BE2C (cell line): ENCODE data around the gene FNDC4.

Experiments
- DNase-seq: peaks from one replicate; pipeline ENCODE4 v3.0.0-alpha.2; 2020
- H3K27me3 ChIP-seq: fragments of 250-450 bp; sonication (Bioruptor Pico); 2 replicates; pipeline ENCODE4 v1.5.1; 2020; ENCODE audit warnings: mild to moderate bottlenecking
- H3K36me3 ChIP-seq: fragments of 250-450 bp; sonication (Bioruptor Pico); 2 replicates; pipeline ENCODE4 v1.5.1; 2020; ENCODE audit warnings: mild to moderate bottlenecking
- H3K4me1 ChIP-seq: fragments of 250-450 bp; sonication (Bioruptor Pico); 2 replicates; pipeline ENCODE4 v1.5.1; 2020
- H3K4me3 ChIP-seq: 2 replicates; pipeline ENCODE4 v1.5.1; 2011; ENCODE audit warnings: low read depth, low read length
- H3K9me3 ChIP-seq: fragments of 250-450 bp; sonication (Bioruptor Pico); 2 replicates; pipeline ENCODE4 v1.5.1; 2020
- TF ChIP-seq, protein P1 (sequence below): IDR thresholded peaks from 2 replicates; pipeline ENCODE4 v1.5.1; 2012; ENCODE audit warnings: mild to moderate bottlenecking, low read depth, low read length

The FNDC4 gene

DNA sequence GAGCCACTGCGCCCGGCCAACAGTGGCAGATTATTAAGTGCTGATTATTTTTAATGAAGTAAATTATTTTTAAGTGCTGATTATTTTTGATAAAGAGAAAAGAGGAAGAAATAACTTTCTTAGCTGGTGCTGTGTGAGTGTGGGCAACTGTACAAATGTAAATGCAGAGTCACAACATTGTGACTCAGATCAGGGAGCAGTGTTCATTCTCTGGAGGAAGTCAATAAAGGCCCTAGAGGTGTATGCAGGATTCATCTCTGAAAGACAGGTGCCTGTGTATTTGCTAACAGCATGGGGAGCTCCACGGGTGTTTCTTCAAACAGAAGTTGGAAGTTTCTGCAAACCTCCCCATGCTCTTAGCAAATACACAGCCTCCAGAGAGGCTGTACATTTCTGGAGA is 46.6 kb downstream of the FNDC4 start:
- Histone ChIP-seq H3K36me3 (peaks cover 14% of the 10 kb centered on the region), H3K4me3 (no peak overlapping the region), H3K4me1 (no peaks in the 10 kb centered on the region), H3K27me3 (no peaks in the 10 kb centered on the region), H3K9me3 (no peaks in the 10 kb centered on the region)
- TF ChIP-seq, protein P1, sequence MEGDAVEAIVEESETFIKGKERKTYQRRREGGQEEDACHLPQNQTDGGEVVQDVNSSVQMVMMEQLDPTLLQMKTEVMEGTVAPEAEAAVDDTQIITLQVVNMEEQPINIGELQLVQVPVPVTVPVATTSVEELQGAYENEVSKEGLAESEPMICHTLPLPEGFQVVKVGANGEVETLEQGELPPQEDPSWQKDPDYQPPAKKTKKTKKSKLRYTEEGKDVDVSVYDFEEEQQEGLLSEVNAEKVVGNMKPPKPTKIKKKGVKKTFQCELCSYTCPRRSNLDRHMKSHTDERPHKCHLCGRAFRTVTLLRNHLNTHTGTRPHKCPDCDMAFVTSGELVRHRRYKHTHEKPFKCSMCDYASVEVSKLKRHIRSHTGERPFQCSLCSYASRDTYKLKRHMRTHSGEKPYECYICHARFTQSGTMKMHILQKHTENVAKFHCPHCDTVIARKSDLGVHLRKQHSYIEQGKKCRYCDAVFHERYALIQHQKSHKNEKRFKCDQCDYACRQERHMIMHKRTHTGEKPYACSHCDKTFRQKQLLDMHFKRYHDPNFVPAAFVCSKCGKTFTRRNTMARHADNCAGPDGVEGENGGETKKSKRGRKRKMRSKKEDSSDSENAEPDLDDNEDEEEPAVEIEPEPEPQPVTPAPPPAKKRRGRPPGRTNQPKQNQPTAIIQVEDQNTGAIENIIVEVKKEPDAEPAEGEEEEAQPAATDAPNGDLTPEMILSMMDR, result no peak
- DNase-seq, result no peak

DNA sequence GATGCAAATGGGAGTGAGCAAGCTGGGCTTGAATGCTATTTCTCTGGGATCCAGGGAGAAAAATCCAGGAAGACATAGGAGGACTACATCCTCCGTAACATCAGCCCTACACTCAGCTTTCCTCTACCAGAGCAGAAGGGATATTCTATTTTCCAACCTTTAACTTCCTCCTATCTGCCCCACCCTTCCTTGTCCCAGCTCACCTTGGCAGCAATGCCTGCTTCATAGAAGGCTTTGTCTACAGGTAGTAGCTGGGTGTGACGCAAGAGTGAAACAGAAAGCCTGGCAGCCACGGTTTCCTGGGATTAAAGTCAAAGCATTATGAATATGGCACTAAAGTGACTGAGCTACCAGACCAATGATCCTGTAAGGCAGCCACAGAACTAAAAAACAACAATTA is 48.9 kb downstream of the FNDC4 start:
- peaks cover 18% of the 10 kb centered on the region for H3K36me3 ChIP-seq
- TF ChIP-seq, protein P1, result no peak
- DNase-seq, result no peak

DNA sequence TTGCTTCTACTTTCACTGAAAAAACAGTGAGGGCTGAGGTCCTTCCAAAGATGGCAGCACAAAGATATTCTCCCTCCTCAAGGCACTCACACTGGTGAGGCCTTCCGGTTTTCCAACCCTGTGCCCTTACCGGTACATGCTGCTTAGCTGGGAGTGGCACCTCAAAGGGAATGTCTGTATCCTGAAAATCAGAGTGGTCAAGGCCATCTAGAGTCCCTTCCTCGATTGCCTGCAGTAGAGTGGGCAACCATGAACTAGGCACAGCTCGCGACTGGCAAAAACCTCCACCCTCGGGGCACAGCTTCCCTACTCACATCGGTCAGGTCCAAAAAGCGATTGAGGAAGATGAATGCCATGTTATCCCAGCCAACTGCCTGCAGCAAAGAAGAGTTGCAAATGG is 49.4 kb downstream of the FNDC4 start:
- no peak for DNase-seq
- no peak overlapping the region for H3K4me3 ChIP-seq
- H3K36me3 ChIP-seq, result peaks cover 23% of the 10 kb centered on the region
- H3K9me3 ChIP-seq, result no peaks in the 10 kb centered on the region
- TF ChIP-seq, protein P1, result no peak
- H3K27me3 ChIP-seq, result no peaks in the 10 kb centered on the region
- H3K4me1 ChIP-seq, result no peaks in the 10 kb centered on the region

More for the DNA sequence above, 48.9 kb downstream of the FNDC4 start:
- no peaks in the 10 kb centered on the region for H3K9me3 ChIP-seq
- H3K4me3 ChIP-seq, result no peak overlapping the region
- H3K4me1 ChIP-seq, result no peaks in the 10 kb centered on the region
- no peaks in the 10 kb centered on the region for H3K27me3 ChIP-seq

DNA sequence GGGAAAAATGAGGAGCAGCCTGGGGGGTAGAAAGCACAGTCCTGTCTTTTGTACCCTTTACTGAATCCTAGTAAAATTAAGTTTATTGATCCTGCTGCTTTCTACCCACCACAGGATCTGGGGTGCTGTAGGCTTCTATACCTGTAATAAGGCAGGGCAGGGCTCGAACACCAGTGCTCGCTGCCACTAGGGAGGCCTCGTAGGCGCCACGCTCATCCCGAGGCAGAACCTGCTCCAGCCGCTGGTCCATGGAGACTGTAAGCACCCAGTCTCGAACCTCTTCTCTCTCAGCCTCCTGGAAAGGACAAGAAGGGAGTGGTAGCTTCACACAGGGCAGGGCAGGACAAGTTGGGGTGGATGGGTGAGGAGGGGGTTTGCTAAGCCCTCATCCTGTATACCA is 49.8 kb downstream of the FNDC4 start:
- Histone ChIP-seq H3K27me3 (no peaks in the 10 kb centered on the region), H3K36me3 (peaks cover 27% of the 10 kb centered on the region), H3K4me3 (no peak overlapping the region), H3K9me3 (no peaks in the 10 kb centered on the region), H3K4me1 (no peaks in the 10 kb centered on the region)
- DNase-seq, result no peak
- TF ChIP-seq, protein P1, result no peak

DNA sequence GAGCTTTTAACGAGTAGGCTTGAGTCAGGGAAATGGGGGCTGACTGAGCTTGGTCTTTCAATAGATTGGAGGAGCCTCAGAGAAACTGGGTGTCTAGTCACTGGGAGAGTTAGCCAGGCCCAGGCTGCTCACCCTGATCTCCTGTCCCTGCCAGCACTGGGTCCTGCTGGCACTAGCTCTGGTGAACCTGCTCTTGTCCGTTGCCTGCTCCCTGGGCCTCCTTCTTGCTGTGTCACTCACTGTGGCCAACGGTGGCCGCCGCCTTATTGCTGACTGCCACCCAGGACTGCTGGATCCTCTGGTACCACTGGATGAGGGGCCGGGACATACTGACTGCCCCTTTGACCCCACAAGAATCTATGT is 52.1 kb downstream of the FNDC4 start:
- H3K9me3 ChIP-seq, result no peaks in the 10 kb centered on the region
- H3K4me1 ChIP-seq, result no peaks in the 10 kb centered on the region
- H3K4me3 ChIP-seq, result no peak overlapping the region
- DNase-seq, result no peak
- H3K27me3 ChIP-seq, result no peaks in the 10 kb centered on the region
- H3K36me3 ChIP-seq, result peaks cover 32% of the 10 kb centered on the region
- TF ChIP-seq, protein P1, result no peak

DNA sequence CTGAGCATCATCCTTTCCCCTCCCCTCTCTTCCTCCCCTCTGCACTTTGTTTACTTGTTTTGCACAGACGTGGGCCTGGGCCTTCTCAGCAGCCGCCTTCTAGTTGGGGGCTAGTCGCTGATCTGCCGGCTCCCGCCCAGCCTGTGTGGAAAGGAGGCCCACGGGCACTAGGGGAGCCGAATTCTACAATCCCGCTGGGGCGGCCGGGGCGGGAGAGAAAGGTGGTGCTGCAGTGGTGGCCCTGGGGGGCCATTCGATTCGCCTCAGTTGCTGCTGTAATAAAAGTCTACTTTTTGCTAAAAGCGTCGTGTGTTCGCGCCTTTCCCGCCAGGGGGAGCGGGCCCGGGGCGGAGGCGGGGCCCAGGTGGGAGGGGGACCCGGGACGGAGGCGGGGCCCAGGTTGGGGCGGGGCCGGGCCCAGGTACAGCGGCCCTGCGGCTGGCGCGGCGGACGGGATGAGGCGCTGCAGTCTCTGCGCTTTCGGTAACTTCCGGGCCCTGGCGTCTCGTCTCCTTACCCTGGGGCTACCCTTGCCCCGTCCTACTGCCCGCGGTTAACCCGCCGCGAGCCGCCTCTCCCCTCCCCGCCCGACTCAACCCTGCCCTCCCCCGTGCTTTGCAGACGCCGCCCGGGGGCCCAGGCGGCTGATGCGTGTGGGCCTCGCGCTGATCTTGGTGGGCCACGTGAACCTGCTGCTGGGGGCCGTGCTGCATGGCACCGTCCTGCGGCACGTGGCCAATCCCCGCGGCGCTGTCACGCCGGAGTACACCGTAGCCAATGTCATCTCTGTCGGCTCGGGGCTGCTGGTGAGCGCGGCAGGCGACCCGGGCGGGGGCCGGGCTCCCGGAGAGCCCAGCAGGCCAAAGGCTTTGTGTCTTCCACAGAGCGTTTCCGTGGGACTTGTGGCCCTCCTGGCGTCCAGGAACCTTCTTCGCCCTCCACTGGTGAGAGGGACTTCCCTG is 52.8 kb downstream of the FNDC4 start, which contains the start of gene KRTCAP3:
TSS of gene KRTCAP3 (plus strand) at position 424 of the 962 bp plus-strand sequence. CDS start at position 456, 32 bp downstream.
- peaks cover 34% of the 10 kb centered on the region for H3K36me3 ChIP-seq
- TF ChIP-seq, protein P1, result no peak
- no peaks in the 10 kb centered on the region for H3K4me1 ChIP-seq
- no peaks in the 10 kb centered on the region for H3K27me3 ChIP-seq
- H3K9me3 ChIP-seq, result no peaks in the 10 kb centered on the region
- H3K4me3 ChIP-seq, result no peak within 1 kb of the TSS
- no peak for DNase-seq
